ENCODE data around the gene ADGRD2. TPM values are rescaled to one million over a fixed set of nuclear protein-coding genes. Genes with fewer than 3 reads are reported as not detected.

ADGRD2 gene
- total and polyA plus RNA-seq, 2 of the 13 experiments (the other 11 are each of a cell fraction or from before 2014, with no cell fraction given) = not detected

GRCh38 chr9:124485201-124485600 is 35.0 kb downstream of the ADGRD2 start:
- 84% methylated on average over 10 of the region's 13 CpGs for WGBS (ENCODE audit: low lambda C conversion rate)
- H2AFZ ChIP-seq (ENCODE audit: low read length) = no peak overlapping the region
- ChIA-PET POLR2A (no interaction called here), CTCF (ENCODE audit: low intra/inter-chr PET ratio, low total read pairs) (no interaction called here)
- DNase-seq (ENCODE audit: low spot score) (no peak), FAIRE-seq (no peak), ATAC-seq (no peak)
- no peak overlapping the region for H3K27ac ChIP-seq (ENCODE audit: extremely low read length, insufficient read depth, low read length)
- H3K27me3 ChIP-seq (ENCODE audit: control insufficient read depth in 1 of 2, insufficient read depth in 2 of 2, low read length in 2 of 2) = no peaks in the 10 kb centered on the region
- H3K9ac ChIP-seq (ENCODE audit: insufficient read depth, low read depth, low read length) = no peak overlapping the region
- BruUV-seq (replicated peaks) = no TSS peak
- TF ChIP-seq ELF4 (CRISPR knock-in tag; IDR thresholded peaks at IDR 0.05; ENCODE audit: borderline replicate concordance) (no peak), AKAP8 (CRISPR knock-in tag; IDR thresholded peaks at IDR 0.05) (0 out of 2 replicates have a peak, but pooled peaks have one; percentile 10), PLRG1 (conservative IDR thresholded peaks at IDR 0.05) (no peak), SNRNP70 (IDR thresholded peaks at IDR 0.05; ENCODE audit: low read depth, low read length) (no peak), ZNF343 (CRISPR knock-in tag; IDR thresholded peaks at IDR 0.05) (no peak), AGO2 (optimal IDR thresholded peaks at IDR 0.05; ENCODE audit: low read depth, low read length) (peak; percentile 82), ARNT (IDR thresholded peaks at IDR 0.05) (no peak), ARID3A (IDR thresholded peaks at IDR 0.05; ENCODE audit: low read depth, low read length) (no peak), ZNF670 (CRISPR knock-in tag; IDR thresholded peaks at IDR 0.05; ENCODE audit: borderline replicate concordance) (no peak), ZBTB44 (CRISPR knock-in tag; IDR thresholded peaks at IDR 0.05) (no peak), RBFOX2 (IDR thresholded peaks at IDR 0.05; ENCODE audit: low read depth, low read length) (0 out of 2 replicates have a peak, but pooled peaks have one; percentile 28), CBX2 (IDR thresholded peaks at IDR 0.05; ENCODE audit: low read depth, low read length) (no peak), CBX2 (CRISPR knock-in tag; IDR thresholded peaks at IDR 0.05; ENCODE audit: low read depth) (no peak)
- TF ChIP-seq, protein P1, sequence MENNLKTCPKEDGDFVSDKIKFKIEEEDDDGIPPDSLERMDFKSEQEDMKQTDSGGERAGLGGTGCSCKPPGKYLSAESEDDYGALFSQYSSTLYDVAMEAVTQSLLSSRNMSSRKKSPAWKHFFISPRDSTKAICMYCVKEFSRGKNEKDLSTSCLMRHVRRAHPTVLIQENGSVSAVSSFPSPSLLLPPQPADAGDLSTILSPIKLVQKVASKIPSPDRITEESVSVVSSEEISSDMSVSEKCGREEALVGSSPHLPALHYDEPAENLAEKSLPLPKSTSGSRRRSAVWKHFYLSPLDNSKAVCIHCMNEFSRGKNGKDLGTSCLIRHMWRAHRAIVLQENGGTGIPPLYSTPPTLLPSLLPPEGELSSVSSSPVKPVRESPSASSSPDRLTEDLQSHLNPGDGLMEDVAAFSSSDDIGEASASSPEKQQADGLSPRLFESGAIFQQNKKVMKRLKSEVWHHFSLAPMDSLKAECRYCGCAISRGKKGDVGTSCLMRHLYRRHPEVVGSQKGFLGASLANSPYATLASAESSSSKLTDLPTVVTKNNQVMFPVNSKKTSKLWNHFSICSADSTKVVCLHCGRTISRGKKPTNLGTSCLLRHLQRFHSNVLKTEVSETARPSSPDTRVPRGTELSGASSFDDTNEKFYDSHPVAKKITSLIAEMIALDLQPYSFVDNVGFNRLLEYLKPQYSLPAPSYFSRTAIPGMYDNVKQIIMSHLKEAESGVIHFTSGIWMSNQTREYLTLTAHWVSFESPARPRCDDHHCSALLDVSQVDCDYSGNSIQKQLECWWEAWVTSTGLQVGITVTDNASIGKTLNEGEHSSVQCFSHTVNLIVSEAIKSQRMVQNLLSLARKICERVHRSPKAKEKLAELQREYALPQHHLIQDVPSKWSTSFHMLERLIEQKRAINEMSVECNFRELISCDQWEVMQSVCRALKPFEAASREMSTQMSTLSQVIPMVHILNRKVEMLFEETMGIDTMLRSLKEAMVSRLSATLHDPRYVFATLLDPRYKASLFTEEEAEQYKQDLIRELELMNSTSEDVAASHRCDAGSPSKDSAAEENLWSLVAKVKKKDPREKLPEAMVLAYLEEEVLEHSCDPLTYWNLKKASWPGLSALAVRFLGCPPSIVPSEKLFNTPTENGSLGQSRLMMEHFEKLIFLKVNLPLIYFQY (CRISPR knock-in tag; IDR thresholded peaks at IDR 0.05; ENCODE audit: borderline replicate concordance) = no peak
- TF ChIP-seq, protein P2, sequence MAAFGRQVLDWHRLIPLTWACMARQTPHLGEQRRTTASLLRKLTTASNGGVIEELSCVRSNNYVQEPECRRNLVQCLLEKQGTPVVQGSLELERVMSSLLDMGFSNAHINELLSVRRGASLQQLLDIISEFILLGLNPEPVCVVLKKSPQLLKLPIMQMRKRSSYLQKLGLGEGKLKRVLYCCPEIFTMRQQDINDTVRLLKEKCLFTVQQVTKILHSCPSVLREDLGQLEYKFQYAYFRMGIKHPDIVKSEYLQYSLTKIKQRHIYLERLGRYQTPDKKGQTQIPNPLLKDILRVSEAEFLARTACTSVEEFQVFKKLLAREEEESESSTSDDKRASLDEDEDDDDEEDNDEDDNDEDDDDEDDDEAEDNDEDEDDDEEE (CRISPR knock-in tag; IDR thresholded peaks at IDR 0.05) = no peak
- peaks cover 9% of the 10 kb centered on the region for H3K4me1 ChIP-seq (ENCODE audit: insufficient read depth, low read length)
- H4K20me1 ChIP-seq (ENCODE audit: insufficient read depth, low read length) = no peaks in the 10 kb centered on the region
- no peak overlapping the region for H3K4me3 ChIP-seq (replicated peaks in 1 of 3; ENCODE audit: insufficient read depth in 1 of 3, low read depth in 2 of 3, low read length in 3 of 3)
- intact Hi-C loops (cut with micrococcal nuclease; ENCODE audit: unreplicated experiment) = no loop called here
- no peak overlapping the region for H3K4me2 ChIP-seq (ENCODE audit: low read depth, low read length)
- in situ Hi-C loops (cut with HindIII; ENCODE audit: extremely low pct_ligation_motif_present, low pct_unique_long_range_greater_than_20kb) = no loop called here
- peaks cover 0 to 1% of the 10 kb centered on the region in 2 experiments; a peak in 3 of 5 replicates for H3K36me3 ChIP-seq (replicated peaks in 1 of 2; ENCODE audit: control insufficient read depth in 1 of 2, insufficient read depth in 2 of 2, low read length in 2 of 2)
- H3K79me2 ChIP-seq (ENCODE audit: insufficient read depth, low read length) = no peaks in the 10 kb centered on the region
- no peaks in the 10 kb centered on the region for H3K9me3 ChIP-seq (ENCODE audit: low read length)

Data from HepG2 (cell line).